ENCODE measurements around the gene DPP7.
"Not testable (repeated sequence)": the region's sequence is repeated elsewhere in the genome, so short reads cannot be mapped to it uniquely, and the experiment has no call there.

Gene DPP7

GRCh38 chr9:137066096-137066861 lies 48.3 kb downstream of the DPP7 start:
- no peak for DNase-seq (ENCODE audit: low read depth)
- TF ChIP-seq, protein P1, sequence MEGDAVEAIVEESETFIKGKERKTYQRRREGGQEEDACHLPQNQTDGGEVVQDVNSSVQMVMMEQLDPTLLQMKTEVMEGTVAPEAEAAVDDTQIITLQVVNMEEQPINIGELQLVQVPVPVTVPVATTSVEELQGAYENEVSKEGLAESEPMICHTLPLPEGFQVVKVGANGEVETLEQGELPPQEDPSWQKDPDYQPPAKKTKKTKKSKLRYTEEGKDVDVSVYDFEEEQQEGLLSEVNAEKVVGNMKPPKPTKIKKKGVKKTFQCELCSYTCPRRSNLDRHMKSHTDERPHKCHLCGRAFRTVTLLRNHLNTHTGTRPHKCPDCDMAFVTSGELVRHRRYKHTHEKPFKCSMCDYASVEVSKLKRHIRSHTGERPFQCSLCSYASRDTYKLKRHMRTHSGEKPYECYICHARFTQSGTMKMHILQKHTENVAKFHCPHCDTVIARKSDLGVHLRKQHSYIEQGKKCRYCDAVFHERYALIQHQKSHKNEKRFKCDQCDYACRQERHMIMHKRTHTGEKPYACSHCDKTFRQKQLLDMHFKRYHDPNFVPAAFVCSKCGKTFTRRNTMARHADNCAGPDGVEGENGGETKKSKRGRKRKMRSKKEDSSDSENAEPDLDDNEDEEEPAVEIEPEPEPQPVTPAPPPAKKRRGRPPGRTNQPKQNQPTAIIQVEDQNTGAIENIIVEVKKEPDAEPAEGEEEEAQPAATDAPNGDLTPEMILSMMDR (conservative IDR thresholded peaks at IDR 0.05; ENCODE audit: low read length) = no peak
- H3K4me3 ChIP-seq (ENCODE audit: low read length) = no peak overlapping the region

- no peak overlapping the region for H3K4me3 ChIP-seq (ENCODE audit: low read length)
- no peak for DNase-seq (ENCODE audit: low read depth)
- TF ChIP-seq, protein P1 (conservative IDR thresholded peaks at IDR 0.05; ENCODE audit: low read length) = no peak
These were observed 49.1 kb downstream of the DPP7 start for GRCh38 chr9:137065336-137065967.

DNA sequence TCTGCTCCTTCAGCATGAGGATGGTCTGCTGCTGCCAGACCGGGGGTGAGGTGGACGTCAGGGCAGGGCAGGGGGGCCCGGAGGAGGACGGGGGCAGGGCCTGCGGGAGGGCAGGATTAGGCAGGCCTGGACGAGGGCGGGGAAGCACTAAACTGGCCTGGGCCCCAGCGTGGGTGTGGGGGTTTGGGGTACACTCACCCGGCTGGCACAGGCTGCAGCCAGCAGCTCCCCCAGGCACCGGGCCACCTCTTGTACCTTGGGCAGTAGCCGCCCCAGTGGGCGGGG lies 49.7 kb downstream of the DPP7 start:
- no peak overlapping the region for H3K4me3 ChIP-seq (ENCODE audit: low read length)
- TF ChIP-seq, protein P1 (conservative IDR thresholded peaks at IDR 0.05; ENCODE audit: low read length) = no peak
- DNase-seq (ENCODE audit: low read depth) = no peak

DNA sequence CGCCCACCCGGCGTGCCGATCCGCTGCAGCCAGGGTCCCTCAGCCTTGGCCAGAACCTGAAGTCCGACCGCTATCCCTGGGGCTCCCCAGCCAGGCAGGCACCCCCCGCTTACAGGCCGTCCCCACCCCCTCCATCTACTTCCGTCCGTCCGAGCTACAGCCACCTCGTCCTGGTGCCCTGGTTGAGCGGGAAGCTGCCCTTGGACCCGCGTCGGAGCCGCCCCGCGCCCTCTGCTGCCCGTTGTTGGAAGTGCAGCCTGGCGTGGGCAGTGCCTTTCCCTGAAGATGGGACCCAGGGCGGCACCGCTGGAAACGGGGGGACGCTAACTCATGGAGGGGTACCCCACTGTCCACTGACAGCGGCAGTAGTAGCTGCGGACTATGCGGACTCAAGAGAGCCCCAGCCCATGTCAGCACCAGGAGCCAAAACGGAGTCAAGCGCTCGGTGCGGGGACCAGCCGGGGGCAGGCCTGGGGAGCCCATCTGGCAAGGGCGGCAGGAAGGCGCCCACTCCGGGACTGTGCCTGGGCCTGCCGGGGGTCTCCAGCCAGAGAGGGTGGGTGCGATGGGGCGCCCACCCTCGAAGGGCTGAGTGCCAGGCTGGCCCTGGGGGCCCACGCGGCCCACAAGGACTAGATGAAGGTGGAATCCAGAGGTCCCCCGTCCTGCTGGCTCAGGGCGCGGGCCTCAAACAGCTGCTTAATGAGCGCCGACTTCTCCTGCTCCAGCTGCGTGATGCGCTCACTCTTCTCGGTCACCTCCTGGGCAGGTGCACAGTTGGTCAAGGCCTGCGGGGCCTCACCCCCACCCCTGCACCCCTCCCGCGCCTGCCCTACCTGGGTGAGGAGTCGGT lies 50.3 kb downstream of the DPP7 start:
- peak; percentile 40 for DNase-seq (ENCODE audit: low read depth)
- no peak overlapping the region for H3K4me3 ChIP-seq (ENCODE audit: low read length)
- TF ChIP-seq, protein P1 (conservative IDR thresholded peaks at IDR 0.05; ENCODE audit: low read length) = peak; percentile 75

GRCh38 chr9:137063311-137064026 lies 51.1 kb downstream of the DPP7 start:
- TF ChIP-seq, protein P1 (conservative IDR thresholded peaks at IDR 0.05; ENCODE audit: low read length) = no peak
- DNase-seq (ENCODE audit: low read depth) = no peak
- no peak overlapping the region for H3K4me3 ChIP-seq (ENCODE audit: low read length)

DNA sequence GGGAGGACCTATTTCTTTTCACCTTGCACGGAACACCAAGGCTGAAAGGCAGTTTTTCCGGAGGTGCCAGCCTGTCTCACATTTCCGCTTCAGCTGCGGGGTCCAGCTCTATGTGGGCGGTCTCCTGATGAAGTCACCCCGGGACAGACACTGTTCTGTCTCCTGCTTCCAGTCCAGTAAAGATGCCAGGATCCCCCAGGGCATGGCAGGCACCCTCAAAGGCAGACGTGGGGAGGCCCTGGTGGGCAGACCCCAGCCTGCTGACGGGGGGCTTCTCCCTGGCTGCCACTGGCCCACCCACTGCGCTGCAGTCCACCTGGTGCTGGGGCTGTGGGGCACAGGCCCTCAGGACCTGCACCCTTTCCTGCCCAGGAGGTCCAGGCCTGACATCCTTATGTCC lies 51.7 kb downstream of the DPP7 start:
- not testable (repeated sequence) for DNase-seq (ENCODE audit: low read depth); H3K4me3 ChIP-seq (ENCODE audit: low read length)

DNA sequence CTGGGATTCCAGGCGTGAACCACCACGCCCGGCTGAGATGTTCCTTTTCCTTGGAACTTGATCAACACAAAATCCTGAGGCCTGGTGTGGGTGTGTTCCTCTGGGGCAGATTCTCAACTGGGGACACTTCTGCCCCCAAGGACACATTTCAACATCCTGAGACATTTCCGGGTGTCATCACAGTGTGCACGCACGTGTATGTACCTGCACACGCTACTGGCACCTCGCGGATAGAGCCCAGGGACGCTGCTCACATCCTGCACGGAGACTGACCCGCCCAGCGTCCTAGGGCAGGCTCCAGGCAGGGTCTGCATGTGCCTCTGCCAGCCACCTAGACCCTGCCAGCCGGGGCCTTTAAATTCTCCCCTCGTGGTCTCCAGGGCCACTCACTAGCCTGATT lies 52.1 kb downstream of the DPP7 start:
- TF ChIP-seq, protein P1 (conservative IDR thresholded peaks at IDR 0.05; ENCODE audit: low read length) = no peak
- H3K4me3 ChIP-seq (ENCODE audit: low read length) = no peak overlapping the region
- no peak for DNase-seq (ENCODE audit: low read depth)

Data from AG10803 (cell line).